Activated naive CD4-positive, alpha-beta T cell treated with Interleukin-2 at 50 U/mL for 16 hours (primary cell): Measurements from ENCODE around the gene SERPINB8.

Source experiments
- DNase-seq: peaks from one replicate; pipeline ENCODE4 v3.0.0-alpha.2; 2020

SERPINB8 gene

GRCh38 chr18:64019922-64020756 is 50.3 kb downstream of the SERPINB8 start:
- DNase-seq, result no peak

GRCh38 chr18:64026350-64026749 is 56.5 kb downstream of the SERPINB8 start:
- no peak for DNase-seq

GRCh38 chr18:64027931-64028695 is 58.2 kb downstream of the SERPINB8 start:
- DNase-seq, result no peak

- DNase-seq, result no peak
Observed at GRCh38 chr18:64029096-64029495, 59.2 kb downstream of the SERPINB8 start.

- no peak for DNase-seq
Observed at GRCh38 chr18:64031411-64031810, 61.5 kb downstream of the SERPINB8 start.

- DNase-seq, result no peak
Observed at GRCh38 chr18:64032312-64032711, 62.4 kb downstream of the SERPINB8 start.

GRCh38 chr18:64037812-64038414 is 68.0 kb downstream of the SERPINB8 start:
- DNase-seq, result no peak
